ENCODE results near the gene ASB2.

DNA sequence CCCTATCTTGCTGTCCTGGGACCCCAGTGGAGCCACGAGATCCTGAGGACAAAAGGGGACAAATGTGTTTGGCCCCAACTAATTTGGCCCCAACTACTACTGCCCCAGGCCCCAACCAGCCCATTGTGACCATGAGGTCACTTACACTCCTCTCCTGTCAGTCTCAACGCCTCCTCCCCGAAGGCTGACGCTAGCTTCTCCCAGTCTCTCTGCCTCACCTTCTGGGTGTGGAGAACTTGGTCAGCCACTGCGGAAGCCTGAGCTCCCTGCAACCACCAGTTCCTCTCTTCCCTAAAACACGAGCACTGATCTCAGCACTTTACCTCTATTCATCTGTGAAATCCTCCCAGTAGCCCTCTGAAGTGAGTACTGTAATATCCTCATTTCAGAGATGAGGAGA, 35.9 kb downstream of the ASB2 start:
- TF ChIP-seq, protein P1, sequence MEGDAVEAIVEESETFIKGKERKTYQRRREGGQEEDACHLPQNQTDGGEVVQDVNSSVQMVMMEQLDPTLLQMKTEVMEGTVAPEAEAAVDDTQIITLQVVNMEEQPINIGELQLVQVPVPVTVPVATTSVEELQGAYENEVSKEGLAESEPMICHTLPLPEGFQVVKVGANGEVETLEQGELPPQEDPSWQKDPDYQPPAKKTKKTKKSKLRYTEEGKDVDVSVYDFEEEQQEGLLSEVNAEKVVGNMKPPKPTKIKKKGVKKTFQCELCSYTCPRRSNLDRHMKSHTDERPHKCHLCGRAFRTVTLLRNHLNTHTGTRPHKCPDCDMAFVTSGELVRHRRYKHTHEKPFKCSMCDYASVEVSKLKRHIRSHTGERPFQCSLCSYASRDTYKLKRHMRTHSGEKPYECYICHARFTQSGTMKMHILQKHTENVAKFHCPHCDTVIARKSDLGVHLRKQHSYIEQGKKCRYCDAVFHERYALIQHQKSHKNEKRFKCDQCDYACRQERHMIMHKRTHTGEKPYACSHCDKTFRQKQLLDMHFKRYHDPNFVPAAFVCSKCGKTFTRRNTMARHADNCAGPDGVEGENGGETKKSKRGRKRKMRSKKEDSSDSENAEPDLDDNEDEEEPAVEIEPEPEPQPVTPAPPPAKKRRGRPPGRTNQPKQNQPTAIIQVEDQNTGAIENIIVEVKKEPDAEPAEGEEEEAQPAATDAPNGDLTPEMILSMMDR (conservative IDR thresholded peaks at IDR 0.05; ENCODE audit: low read depth, low read length), result no peak
- TF ChIP-seq SMC3 (IDR thresholded peaks at IDR 0.05; ENCODE audit: low read depth, low read length), result no peak
- no peak for TF ChIP-seq POLR2A (IDR thresholded peaks at IDR 0.05; ENCODE audit: low read depth, low read length)
- no peak for TF ChIP-seq MAZ (IDR thresholded peaks at IDR 0.05; ENCODE audit: borderline replicate concordance, low read depth, low read length)
- TF ChIP-seq, protein P2, sequence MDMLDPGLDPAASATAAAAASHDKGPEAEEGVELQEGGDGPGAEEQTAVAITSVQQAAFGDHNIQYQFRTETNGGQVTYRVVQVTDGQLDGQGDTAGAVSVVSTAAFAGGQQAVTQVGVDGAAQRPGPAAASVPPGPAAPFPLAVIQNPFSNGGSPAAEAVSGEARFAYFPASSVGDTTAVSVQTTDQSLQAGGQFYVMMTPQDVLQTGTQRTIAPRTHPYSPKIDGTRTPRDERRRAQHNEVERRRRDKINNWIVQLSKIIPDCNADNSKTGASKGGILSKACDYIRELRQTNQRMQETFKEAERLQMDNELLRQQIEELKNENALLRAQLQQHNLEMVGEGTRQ (IDR thresholded peaks at IDR 0.05; ENCODE audit: low read depth, low read length), result no peak
- no peak for TF ChIP-seq CEBPB (IDR thresholded peaks at IDR 0.05; ENCODE audit: low read depth, low read length)
- no peak for TF ChIP-seq CHD1 (IDR thresholded peaks at IDR 0.05; ENCODE audit: low read depth, low read length)
- no peak for TF ChIP-seq RAD21 (IDR thresholded peaks at IDR 0.05; ENCODE audit: low read length)
- no peak for TF ChIP-seq RFX5 (IDR thresholded peaks at IDR 0.05; ENCODE audit: low read depth, low read length)

Measured in IMR-90 (cell line).